Activated CD4-positive, alpha-beta T cell treated with anti-CD3 and anti-CD28 coated beads, Interleukin-2, amount 50 U/mL, for 24 hours (primary cell): ENCODE data around the gene LRMDA.

ENCODE experiments used
- DNase-seq, 2 donors: peaks; one replicate each; pipeline ENCODE4 v3.0.0-alpha.2; 2020; ENCODE audit warnings: low read depth in 1 of 2, low spot score in 1 of 2

LRMDA gene

DNA sequence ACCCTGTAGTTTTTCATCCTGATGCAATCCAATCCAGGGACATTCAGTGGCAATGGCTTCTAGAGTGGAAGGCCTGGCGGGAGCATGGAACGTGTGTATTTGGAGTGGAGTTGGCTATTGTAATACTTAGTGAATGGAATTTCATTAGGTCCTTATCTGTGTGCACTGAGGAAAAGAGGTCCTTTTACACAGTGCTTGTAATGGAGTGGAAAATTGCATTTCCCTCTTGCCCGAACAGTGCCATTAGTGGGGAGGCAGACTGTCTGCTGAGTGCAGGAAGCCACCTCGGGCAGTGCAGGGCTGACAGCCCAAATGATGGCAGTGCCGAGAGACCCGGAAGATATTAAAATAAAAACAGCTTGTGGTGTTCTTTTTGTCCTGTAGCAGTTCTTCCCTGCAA is 786.6 kb downstream of the LRMDA start:
- no peak for DNase-seq

DNA sequence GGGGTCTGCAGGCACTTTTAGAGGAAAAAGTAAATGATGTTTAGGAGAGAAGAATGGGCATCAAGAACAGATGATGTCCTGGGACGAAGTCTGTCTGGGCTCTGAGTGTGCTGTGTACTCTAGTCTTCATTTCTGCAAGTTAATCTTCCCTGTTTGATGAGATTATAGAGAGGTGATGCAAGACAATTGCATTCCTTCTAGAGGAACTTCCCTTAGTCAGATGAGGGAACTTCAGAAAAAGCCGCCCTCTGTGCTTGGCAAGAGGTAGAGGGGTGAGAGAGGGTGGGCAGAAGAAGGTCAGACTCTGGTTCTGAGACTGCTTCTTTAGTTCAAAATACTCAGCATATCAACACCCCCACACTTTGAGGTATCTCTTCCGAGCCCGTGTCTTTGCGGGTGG is 797.9 kb downstream of the LRMDA start:
- DNase-seq = no peak

DNA sequence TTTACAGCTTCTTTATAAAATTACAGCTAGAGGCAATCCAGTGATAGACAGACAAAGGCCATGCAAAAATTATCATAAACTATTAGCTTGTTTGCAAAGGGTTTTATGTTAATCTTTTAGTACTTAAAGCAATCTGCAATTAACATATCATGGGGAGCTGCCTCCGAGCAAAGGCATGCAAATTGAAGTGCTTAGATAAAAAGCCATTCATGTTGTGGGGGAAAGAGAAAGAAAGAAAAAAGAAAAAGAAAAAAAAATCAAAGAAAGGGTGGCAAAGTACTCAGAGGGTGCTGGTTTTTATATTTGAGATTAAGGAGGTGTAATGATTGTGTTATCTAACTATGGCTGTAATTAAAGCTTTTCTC is 799.5 kb downstream of the LRMDA start:
- no peak for DNase-seq

DNA sequence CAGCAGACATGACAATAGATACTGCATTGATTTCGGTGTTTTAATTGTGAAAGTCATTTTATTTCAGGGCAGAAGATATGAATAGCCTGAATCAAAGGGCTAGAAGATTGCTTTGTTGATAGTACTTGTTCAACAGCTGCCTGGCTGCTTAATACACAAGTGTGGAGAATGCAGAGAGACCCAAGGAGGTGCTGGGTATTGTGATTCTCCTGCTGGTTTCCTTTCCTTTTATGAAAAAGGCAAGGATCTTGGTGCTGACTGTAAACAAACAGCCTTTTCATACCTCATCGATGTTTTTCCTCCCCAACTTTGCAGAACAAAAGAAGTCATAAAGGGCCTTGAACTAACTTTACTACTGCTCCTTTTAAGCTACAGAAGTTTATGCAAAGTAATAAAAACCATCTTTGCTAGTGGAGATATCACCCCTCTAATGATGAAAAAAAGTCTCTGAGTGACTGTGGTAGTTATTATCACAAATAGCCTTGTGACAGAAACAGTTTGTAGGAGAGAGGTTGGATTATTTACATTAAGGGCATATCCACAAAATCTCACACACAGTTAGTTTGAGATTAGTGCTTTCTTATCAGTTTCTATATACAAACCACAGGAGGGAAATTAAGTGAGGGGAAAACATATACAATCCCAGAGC is 800.0 kb downstream of the LRMDA start:
- no peak for DNase-seq

DNA sequence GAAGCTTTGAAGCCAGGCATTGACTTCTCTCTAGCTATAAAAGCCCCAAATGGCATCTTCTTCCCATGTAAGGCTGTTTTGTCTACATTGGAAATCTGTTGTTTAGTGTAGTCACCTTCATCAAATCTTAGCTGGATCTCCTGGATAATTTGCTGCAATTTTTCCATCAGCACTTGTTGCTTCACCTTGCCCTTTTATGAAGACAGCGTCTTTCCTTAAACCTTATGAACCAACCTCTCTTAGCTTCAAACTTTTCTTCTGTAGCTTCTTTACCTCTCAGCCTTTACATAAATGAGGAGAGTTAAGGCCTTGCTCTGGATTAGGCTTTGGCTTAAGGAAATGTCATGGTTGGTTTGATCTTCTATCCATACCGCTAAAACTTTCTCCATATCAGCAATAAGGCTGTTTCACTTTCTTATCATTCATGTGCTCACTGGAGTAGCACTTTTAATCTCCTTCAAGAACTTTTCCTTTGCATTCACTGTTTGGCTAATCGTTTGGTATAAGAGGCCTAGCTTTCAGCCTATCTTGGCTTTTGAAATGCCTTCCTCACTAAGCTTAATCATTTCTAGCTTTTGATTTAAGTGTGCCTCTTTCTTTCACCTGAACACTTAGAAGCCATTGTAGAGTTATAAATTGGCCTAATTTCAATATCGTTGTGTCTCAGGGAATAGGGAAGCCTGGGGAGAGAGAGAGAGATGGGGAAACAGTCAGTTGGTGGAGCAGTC is 803.2 kb downstream of the LRMDA start:
- DNase-seq = no peak

DNA sequence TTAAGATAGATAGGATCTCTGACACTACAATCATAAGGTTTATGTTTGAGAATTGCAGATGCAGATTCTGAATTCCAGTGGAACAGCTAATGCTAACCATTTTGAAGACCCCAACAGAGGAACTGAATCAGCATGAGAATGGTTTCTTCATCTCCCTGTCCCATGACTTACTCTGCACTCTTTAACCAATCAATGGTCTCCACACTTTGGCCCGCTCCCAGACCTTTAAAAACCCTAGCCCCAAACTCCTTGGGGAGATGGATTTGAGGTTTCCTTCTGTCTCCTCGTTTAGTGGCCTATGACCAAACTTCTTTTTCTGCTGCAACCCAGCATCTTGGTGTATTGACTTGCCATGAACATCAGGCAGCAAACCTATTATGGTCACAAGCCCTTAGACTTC is 804.9 kb downstream of the LRMDA start:
- no peak for DNase-seq

DNA sequence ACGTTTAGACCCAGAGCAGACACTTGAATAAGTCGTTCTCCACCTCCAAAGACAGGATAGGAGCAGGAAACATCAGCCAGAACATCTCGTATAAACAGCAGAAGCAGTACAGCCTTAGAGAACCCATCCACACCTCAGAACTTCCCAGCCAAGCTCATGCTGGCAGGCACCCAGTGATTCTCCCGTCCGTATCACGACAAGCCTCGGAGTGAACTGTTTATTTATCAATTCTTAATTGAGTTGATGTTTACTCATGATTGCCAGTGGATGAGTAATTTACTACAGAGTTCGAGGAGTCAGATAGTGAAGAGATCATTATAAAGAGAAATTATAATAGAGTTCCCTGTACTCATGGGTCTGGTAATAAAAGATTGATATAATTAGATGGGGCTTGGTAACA is 811.5 kb downstream of the LRMDA start:
- DNase-seq = no peak

DNA sequence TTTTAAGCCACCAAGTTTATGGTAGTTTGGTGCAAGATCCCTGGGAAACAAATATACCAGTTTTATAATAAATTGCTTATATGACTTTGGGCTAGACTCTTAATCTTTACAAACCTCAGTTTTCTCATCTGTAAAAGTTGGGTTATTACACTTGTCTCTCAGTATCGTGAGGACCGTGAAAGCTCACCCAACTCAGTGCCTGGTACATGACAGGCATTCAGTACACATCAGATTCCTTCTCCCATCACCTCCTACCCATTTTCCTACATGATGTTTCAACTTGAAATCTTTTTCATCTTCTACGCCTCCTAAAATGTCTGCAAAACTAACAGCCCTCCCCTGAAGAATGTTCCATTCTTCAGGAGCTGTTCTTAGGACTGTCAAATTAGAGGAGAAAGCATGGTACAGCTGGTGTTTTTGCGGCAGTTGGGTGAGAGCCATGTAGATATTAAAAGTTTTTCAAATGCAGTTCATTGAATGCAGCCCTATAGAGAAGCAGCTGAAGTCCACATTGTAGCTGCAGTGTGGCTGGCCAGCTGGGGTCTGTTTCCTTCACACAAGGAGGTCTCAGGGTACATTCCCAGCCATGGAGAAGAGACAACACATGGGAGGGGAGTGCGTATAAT is 812.8 kb downstream of the LRMDA start:
- DNase-seq = no peak

DNA sequence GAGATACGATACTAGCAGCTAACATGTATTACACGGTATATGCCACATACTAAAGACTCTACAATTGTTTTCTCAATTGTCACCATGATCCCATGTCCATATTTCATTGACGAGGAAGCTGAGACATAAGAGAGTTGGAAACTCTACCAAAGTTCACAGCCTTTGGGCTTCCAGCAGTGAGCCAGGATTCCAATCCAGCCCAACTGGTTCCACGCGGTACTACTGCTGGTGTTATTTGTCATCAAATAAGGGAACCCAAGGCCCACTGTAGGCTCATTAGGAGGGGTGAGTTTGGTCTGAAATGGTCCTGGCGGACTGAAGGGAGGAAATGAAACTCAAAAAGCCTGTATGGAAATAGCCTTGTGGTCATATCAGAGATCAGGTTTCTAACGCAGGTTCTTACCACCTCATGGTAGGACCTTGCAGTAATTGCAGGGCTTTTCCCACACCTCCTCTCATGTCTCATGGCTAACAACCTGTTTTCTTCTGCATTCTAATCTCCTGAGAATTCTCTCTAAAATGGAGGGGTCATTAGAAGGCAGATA is 814.6 kb downstream of the LRMDA start:
- DNase-seq = no peak

DNA sequence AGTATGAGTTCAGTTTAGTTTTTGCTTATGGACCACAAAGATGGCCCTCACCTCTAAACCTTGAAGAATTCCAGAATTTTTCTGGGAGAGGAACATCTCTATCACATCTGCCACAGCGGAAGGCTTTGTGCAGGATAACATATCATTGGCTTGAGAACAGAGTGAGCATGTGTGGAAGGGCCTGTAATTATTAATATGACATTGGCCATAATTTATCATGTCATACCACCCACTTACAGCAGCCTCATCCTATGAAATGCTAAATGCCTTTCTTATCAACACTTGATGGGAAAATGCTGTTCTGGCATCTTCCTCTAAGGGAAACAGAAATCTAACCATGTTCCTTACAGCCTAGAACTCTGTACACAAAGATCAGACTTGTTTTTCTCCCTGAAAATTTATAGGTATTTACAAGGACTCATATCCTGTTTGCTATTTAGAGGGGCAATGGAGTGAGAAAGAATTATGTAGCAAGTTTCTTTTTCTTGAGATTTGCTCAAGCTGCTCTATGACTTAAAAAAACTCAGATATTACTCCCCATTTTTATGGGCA is 817.3 kb downstream of the LRMDA start:
- no peak for DNase-seq

DNA sequence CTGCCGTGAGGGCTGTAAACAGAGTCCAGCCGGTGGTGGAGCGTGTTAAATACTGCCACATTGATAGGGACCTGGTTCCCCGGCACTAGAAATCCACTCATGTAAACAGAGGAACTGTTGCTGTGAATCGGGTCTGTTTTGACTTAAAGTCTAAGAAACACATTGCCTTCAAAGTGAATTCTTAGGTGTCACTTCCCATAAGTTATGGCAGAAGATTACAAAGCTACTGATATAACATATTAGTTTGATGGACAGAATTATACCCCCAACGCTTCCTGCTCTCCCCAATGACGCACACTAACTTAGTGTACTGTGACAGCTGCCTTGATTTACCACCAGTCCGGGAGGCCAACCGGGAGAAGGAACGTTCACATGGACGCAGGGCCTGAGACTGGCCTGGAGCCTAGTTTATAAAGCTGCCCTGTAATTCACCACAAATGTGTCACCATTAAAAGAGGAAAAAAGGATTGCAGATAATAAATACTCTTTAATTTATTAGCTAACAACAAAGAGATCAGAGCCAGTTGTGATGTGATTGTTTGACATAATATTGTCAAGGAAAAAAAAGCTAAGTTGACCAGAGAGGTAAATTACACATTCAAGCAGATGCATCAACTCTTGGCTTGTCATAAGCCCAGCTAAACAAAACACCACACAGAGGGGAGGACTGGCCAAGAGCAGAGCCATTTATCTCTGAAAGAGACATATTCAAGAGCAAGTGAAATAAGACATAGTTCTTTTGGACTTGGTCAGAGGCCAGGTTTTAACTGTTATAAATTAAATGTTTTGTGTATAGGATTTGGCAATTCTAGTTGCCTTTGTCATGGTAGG is 820.6 kb downstream of the LRMDA start:
- DNase-seq = no peak

DNA sequence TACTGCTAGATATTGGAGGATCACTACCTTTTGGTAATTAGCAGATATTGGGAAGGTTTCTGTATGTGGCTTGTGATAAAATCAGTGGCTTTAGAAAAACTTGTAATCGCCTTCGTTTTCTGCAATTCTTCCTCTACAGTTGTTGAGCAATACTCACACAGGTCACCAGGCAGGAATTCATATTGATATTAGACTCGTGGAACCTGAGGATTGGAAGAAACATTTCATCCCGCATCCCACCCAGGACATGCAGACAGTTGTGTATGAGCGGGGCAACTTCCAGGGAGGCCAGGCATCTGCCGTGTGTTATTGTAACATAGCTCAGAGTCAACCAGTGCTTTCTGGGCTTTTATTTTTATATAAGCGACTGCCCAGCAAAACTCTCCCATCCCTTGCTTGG is 821.3 kb downstream of the LRMDA start:
- DNase-seq = no peak

DNA sequence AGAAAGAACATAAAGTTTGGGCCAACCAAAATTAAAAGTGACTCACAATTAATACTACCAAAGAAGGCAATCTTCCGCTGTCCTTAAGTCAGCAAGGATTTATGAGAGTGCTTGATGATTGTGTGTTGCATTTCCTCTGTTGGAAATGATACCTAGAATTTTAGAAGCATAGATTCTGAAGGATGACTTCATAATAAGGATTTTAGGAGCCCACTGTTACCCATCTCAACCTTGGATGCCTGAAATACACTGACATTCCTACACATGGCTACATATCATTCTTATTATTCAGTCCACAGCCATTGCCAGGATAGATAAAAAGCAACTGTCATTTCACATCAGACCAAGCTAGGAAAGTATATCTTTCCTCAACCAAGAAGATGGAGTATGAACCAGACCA is 823.8 kb downstream of the LRMDA start:
- DNase-seq = no peak

DNA sequence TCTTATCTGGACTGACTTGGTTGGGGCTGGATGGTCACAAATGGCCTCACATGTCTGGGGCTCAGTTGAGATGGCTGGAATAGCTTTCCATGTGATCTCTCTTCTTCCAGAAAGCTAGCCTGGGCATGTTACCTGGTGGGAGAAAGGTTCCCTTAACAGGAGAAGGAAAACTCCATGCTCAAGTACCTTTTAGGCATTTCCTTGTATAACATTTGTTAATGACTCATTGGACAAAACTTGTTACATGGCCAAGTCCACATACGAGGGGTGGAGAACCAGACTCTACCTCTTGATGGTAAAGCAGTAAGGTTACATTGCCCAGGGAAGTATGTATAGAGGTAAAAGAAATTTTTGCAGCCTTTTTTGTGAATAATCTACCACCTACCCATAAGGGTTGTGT is 826.4 kb downstream of the LRMDA start:
- DNase-seq = no peak

DNA sequence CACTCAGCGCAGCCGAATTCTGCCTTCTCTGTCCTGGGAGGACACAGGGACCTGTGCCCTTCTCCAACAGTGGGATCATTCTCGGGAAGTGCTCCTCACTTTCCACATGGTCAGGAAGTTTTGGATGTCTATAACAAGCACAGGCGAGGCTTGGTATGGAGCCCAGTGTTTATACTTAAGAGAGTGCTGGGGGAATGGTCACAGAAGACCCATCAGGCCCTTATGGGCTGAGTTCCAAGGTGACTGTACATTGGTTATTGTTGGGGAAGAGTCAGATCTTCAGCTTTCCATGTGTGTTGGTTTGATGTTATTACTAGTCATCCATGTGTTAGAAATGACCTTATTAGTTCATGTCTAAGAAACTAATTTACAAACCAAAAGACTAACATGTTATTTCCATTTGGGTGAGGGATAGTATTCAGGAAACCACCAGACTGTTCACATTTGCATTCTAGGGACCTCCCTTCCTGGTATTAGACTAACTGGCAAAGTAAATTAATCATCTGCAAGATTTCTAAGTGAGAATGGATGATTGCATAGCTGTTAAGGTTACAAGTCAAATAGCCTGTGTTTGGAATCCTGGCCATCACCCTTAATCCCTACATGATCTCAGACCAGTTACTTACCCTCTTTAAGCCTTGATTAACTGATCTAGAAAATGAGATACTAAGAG is 834.2 kb downstream of the LRMDA start:
- no peak for DNase-seq

DNA sequence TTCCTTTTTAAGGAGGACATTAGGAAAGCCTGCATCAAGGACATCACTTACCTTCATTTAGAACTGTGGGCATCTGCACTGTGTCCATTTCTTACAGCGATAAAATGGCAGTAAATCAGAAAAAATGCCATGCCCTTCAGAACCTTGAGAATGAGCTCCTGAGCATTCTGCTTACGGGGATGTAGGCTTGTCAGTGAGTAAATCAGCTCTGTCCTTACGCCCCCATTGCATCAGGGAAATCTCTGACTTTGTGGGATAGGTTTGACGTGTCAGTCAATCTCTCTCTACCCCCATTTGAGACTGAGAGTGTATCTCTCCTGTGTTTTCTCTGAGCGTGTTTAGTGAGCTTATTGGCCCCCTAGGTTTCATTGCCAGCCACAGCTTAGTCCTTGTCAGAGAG is 837.1 kb downstream of the LRMDA start:
- no peak for DNase-seq

DNA sequence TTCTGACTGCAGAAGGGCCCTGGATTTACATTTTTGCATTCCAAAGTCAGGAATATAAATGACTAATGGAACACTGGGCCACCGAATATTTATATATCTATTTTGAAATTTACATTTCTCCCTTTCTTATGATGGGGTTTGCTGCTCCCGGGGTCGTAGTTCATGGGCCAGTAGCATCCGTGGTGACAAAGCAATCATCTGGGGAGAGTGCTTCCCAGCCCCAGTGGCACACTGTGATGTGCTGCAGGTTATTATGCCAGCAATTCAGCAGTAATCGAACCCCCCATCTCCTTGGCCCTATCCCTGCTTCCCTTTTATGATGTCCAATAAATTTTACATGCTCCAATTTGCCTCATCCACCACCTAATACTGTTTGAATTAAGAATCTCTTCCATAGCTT is 837.5 kb downstream of the LRMDA start:
- no peak for DNase-seq

DNA sequence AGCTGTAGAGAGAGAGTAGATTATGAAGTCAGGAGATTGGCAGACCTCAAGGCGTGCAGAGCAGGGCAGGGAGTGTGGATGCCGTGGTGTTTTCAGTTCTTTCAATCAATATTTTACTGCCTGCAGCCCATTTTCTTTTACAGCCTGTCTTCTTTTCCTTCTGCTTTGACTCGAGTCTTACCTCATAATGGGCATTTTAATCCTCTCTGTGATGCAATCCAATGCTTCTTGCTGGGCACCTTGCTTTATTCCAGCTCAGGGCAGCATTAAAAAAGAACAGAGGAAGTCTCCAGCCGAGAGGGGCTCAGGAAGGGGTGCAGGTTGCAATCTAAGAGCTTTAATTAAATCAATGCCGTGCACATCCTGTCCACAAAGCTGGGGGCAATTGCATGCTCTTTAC is 839.0 kb downstream of the LRMDA start:
- DNase-seq = no peak

DNA sequence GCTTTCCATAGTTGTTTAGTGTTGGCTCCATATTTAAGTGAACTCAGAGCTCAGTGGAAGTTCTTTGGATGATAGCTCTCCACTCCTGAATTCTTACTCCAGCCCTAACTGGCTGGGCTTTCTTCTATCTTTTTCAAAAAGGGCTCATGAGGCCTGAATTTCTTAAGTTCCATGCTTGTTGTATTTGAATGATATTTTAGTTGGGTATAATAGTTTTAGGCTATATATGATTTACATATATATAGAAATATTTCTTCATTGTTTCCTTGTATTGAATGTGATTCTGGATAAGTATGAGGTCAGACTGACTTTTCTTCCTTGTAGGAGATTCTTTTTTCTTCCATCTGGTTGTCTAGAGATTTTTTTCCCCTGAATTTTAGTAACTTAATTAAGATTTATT is 843.5 kb downstream of the LRMDA start:
- no peak for DNase-seq

DNA sequence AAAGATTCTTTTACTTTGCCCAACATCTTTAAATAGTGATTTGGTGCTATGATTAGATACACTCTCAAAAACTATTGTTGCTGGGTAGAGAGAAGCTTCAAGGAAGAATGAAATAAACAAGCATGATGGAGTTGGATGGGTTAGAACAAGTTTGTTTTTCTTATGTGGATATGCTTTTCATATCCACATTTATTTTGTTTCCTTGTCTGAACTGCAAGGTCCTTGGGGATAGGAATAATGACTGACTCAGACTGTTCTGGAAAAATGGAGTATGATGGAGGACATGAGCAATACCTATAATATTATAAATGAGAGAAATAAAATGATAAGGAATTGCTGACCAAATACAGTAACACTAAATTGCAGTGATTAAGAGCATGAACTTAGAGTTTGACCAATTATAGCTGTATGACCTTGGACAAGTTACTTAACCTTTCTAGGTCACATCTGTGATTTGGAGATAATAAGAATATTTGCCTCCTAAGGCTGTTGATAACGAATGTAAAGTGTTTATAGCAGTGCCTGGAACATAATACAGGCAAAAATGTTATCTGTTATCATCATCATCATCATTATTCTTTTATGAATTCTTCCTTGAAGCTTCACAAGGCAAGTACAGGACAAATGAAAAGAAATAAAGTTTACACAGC is 847.5 kb downstream of the LRMDA start:
- no peak for DNase-seq
